ENCODE results near the gene KPNA3.
"Not testable (repeated sequence)": the region's sequence is repeated elsewhere in the genome, so short reads cannot be mapped to it uniquely, and the experiment has no call there.

Gene KPNA3

GRCh38 chr13:49739498-49740187 is 52.8 kb downstream of the KPNA3 start:
- no peak for DNase-seq

- DNase-seq = no peak
Observed at GRCh38 chr13:49733181-49733951, 59.1 kb downstream of the KPNA3 start.

DNA sequence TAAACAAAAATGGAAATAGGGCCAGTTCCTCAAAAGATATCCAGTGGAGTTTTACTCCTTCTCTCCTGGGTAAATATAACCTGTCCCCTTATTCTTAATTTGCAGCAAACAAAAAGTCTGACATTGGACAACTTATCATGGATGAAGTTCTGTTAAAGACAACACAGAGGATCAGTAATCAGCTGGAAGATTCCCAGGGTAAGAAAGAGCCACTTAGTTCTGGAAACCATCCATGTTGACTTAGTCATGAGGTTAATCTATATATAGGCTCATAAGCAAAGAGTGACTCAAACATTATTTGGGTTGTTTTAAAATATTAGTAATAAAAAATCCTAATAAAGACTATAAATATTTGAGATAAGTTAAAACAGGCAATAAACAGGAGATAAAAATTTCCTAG is 60.7 kb downstream of the KPNA3 start:
- DNase-seq = no peak

- DNase-seq = no peak
Observed at GRCh38 chr13:49716615-49717014, 75.9 kb downstream of the KPNA3 start.

DNA sequence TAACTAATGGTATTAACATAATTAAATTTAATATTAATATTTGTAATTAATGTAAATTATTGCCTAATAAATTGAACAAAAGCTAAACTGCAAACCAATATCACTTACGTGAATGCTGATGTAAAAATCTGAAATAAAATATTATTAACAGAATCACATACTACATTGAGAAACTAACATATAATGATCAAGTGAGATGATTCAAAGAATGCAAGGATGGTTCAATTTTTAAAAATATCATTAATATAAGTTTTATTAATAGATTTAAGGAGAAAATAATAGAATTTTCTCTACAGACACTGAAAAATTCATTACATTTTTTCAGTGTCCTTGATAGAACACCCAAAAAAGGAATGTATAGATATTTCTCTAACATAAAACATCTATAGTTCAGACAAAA is 77.7 kb downstream of the KPNA3 start:
- no peak for DNase-seq

GRCh38 chr13:49711218-49711863 is 81.1 kb downstream of the KPNA3 start:
- no peak for DNase-seq

DNA sequence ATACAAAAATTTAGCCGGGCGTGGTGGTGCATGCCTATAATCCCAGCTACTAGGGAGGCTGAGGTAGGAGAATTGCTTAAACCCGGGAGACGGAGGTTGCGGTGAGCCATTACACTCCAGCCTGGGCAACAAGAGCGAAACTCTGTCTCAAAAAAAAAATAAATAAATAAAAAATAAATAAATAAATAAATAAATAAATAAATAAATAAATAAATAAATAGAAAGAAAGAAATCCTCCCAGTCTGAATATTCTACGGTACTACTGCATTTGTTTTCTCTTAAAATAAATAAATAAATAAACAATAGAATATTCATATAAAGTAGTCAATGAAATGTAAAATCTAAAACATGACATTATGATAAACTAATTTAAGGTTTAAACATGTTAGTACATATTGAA is 88.2 kb downstream of the KPNA3 start:
- not testable (repeated sequence) for DNase-seq

- no peak for DNase-seq
Observed at GRCh38 chr13:49701491-49701890, 91.0 kb downstream of the KPNA3 start.

GRCh38 chr13:49697468-49697867 is 95.0 kb downstream of the KPNA3 start:
- no peak for DNase-seq

- DNase-seq = no peak
Observed at GRCh38 chr13:49694446-49694845, 98.0 kb downstream of the KPNA3 start.

DNA sequence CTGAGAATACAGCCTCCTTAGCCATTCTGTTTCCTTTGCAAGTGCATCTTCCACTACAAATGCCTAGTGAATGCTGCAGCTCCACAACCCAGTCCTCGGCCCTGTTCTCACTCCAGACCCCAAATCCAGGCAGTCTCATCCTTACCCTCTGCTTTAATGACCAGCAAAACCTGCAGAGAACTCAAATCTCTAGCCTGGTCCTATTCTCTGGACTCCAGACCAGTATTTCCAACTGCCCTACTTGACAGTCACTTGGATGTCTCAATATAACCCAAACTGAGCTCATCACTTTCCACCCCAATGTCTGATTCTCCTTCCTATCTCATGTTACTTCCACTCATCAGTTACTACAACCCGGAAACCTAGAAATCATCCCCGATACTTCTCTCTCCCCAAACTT is 98.6 kb downstream of the KPNA3 start:
- DNase-seq = no peak

DNA sequence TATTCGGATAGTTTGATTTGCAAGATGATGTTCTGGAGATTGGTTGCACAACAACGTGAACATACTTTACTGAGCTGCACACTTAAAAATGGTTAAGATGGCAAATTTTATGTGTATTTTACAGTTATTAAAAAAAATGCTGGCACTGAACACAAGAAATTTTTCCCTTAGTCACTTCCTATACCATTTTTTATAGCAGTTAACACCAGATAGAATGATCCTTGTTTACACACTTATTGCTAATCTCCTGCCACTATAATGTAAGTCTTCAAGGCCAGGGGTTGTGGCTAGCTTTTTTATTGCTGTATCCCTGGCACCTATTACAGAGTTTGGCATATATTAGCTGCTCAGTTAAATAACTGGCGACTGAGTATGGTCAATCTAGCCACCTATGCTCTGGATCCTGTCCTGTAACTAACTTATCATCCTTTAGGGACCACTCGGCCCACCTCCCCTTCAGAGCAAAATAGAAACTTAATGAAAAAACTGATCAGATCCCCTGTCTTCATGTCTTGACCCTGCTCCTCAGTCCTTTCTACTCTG is 99.2 kb downstream of the KPNA3 start:
- no peak for DNase-seq

- DNase-seq = peak; percentile 61
Observed at GRCh38 chr13:49690995-49691784, 101.3 kb downstream of the KPNA3 start, which contains the start of gene EBPL. EBPL (minus strand) TSS chr13:49691486; CDS start chr13:49691424, 62 bp downstream.

DNA sequence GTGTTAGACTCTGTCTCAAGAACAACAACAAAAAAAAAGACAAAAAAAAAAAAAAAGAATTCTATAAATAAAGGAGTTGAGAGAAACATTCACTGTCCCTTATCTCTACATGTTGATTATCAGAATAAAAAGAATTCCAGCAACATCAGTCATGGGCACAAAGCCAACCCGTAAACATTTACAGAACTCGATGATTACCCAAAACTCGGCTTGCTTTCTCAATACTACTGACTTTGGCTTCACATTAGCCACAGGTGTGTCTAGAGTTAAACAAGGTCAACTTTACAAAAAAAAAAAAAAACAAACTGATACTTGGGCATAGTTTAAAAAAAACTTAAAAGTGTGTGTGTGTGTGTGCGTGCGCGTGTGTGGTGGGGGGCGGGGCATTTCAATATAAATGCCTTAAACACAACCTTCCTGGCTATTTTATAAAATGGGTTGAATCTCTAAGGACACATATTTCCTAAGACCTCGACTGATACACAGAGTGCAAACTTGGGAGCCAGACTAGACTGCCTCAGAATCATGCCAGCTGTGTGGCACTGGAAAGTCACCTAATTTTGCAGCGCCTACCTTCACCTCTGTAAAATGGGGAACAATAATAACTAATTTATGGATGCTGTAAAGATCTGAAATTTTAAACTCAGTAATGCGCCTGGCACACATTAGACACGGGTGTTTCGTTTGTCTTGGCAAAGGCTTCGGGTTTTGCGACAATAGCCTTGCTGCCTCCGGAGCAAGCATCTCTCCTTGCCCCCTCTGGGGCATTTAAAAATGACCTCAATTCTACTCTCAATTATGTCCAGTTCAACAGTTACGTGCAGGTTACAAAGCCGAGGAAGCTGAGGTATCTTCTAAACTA is 102.1 kb downstream of the KPNA3 start:
- DNase-seq = no peak

GRCh38 chr13:49683489-49683888 is 109.0 kb downstream of the KPNA3 start:
- DNase-seq = no peak

- DNase-seq = no peak
Observed at GRCh38 chr13:49681842-49682435, 110.5 kb downstream of the KPNA3 start.

DNA sequence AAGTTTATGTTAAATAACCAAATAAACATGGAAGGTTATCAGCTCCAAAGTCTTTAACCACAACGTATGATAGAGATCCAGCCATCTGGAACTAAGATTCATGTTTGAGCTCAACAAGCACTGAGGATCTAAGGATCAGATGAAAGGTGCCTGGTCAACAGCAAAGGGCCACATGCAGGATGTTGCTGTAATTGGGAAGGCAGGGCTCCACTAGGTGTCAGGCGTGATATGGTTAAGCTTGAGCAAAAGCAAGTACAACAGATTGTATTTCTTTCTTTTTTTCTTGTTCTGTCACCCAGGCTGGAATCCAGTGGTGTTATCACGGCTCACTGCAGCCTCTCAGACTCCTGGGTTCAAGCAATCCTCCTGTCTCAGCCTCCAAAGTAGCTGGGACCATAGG is 113.2 kb downstream of the KPNA3 start:
- peak; percentile 11 for DNase-seq

- no peak for DNase-seq
Observed at GRCh38 chr13:49678191-49678914, 114.1 kb downstream of the KPNA3 start.

GRCh38 chr13:49676581-49677298 is 115.7 kb downstream of the KPNA3 start:
- no peak for DNase-seq

GRCh38 chr13:49670828-49671227 is 121.7 kb downstream of the KPNA3 start:
- no peak for DNase-seq
